ENCODE measurements around the gene FES.
A peak's percentile ranks its signal among the peaks of the same experiment; 100 is the strongest.

Gene FES

DNA sequence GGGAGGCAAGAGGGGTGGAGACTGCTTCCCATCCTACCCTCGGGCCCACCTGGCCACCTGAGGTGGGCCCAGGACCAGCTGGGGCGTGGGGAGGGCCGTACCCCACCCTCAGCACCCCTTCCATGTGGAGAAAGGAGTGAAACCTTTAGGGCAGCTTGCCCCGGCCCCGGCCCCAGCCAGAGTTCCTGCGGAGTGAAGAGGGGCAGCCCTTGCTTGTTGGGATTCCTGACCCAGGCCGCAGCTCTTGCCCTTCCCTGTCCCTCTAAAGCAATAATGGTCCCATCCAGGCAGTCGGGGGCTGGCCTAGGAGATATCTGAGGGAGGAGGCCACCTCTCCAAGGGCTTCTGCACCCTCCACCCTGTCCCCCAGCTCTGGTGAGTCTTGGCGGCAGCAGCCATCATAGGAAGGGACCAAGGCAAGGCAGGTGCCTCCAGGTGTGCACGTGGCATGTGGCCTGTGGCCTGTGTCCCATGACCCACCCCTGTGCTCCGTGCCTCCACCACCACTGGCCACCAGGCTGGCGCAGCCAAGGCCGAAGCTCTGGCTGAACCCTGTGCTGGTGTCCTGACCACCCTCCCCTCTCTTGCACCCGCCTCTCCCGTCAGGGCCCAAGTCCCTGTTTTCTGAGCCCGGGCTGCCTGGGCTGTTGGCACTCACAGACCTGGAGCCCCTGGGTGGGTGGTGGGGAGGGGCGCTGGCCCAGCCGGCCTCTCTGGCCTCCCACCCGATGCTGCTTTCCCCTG is 2.2 kb upstream of the FES start:
- H3K4me3 Mint-ChIP-seq, result no peak overlapping the region

DNA sequence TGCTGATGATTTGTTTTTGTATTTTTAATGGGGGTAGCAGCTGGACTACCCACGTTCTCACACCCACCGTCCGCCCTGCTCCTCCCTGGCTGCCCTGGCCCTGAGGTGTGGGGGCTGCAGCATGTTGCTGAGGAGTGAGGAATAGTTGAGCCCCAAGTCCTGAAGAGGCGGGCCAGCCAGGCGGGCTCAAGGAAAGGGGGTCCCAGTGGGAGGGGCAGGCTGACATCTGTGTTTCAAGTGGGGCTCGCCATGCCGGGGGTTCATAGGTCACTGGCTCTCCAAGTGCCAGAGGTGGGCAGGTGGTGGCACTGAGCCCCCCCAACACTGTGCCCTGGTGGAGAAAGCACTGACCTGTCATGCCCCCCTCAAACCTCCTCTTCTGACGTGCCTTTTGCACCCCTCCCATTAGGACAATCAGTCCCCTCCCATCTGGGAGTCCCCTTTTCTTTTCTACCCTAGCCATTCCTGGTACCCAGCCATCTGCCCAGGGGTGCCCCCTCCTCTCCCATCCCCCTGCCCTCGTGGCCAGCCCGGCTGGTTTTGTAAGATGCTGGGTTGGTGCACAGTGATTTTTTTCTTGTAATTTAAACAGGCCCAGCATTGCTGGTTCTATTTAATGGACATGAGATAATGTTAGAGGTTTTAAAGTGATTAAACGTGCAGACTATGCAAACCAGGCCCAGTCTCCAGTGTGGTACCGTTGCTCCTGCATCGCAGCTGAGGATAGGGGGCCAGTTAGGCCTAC is 1.4 kb upstream of the FES start:
- Mint-ChIP-seq H3K27ac (ENCODE audit: low read depth) (no peak overlapping the region), H3K36me3 (ENCODE audit: insufficient read depth) (peaks cover 3% of the 10 kb centered on the region), H3K27me3 (peaks cover 10% of the 10 kb centered on the region), H3K4me3 (no peak overlapping the region), H3K4me1 (peaks cover 4% of the 10 kb centered on the region), H3K9me3 (no peaks in the 10 kb centered on the region)
- ATAC-seq (replicated peaks; ENCODE audit: extremely low read depth, poor library complexity, severe bottlenecking) (no peak), DNase-seq (ENCODE audit: low spot score in 2 of 2) (no peak)

More for the DNA sequence above, 2.2 kb upstream of the FES start:
- ATAC-seq (replicated peaks; ENCODE audit: extremely low read depth, poor library complexity, severe bottlenecking), result no peak
- no peaks in the 10 kb centered on the region for H3K9me3 Mint-ChIP-seq
- H3K4me1 Mint-ChIP-seq, result no peaks in the 10 kb centered on the region
- no peak overlapping the region for H3K27ac Mint-ChIP-seq (ENCODE audit: low read depth)
- peaks cover 7% of the 10 kb centered on the region for H3K36me3 Mint-ChIP-seq (ENCODE audit: insufficient read depth)
- DNase-seq (ENCODE audit: low spot score in 2 of 2), result no peak
- peaks cover 2% of the 10 kb centered on the region for H3K27me3 Mint-ChIP-seq

DNA sequence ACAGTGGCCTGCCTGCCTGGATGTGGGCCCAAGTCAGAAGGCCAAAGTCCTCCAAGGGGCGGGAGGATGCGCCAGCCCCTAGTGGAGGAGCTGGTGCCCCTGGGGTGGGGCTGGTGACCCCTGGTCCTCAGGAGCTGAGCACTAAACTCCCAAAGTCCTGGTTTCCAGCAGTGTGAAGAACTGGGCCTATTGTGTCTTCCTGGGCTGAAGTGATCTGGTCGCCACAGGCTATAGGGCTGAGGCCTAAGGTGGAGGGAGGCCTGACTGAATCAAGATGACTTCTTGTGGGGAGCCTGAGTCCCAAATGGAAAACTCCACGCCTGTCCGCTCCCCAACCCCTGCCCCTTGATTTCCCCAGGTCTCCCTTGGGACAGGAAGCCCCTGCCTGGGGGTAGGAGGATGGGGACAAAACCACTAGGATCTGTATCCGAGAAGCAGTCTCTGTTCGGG is 753 bp upstream of the FES start:
- Mint-ChIP-seq H3K36me3 (ENCODE audit: insufficient read depth) (peaks cover 3% of the 10 kb centered on the region), H3K27ac (ENCODE audit: low read depth) (no peak overlapping the region), H3K4me3 (no peak overlapping the region), H3K27me3 (peaks cover 16% of the 10 kb centered on the region), H3K9me3 (no peaks in the 10 kb centered on the region), H3K4me1 (peaks cover 8% of the 10 kb centered on the region)
- ATAC-seq (replicated peaks; ENCODE audit: extremely low read depth, poor library complexity, severe bottlenecking) (no peak), DNase-seq (ENCODE audit: low spot score in 2 of 2) (no peak)

DNA sequence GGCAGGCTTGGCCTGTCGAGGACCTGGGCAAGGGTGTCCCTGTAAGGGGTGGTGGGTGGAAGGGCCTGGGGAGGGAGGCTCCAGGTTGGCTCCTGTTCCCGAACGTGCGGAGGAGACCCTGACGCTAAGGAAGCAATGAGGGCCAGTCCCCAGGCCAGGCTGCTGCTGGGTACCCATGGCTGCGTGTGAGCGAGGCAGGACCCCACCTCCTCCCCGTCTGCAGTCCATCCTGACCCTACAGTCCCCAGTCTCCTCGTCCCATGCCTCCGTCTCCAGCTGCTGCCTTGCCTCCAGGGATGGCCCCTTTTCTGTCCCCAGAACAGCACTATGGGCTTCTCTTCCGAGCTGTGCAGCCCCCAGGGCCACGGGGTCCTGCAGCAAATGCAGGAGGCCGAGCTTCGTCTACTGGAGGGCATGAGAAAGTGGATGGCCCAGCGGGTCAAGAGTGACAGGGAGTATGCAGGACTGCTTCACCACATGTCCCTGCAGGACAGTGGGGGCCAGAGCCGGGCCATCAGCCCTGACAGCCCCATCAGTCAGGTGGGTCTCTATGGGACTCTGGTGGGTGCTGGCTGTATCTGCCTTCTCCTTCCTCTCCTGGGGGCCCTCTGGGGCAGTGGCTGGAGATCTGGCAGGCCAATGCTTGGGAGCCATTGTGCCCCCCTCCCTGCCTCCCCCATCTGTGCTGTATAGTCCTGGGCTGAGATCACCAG is 571 bp downstream of the FES start:
- H3K4me1 Mint-ChIP-seq, result peaks cover 17% of the 10 kb centered on the region
- H3K9me3 Mint-ChIP-seq, result no peaks in the 10 kb centered on the region
- no peak overlapping the region for H3K27ac Mint-ChIP-seq (ENCODE audit: low read depth)
- ATAC-seq (replicated peaks; ENCODE audit: extremely low read depth, poor library complexity, severe bottlenecking) (no peak), DNase-seq (ENCODE audit: low spot score in 2 of 2) (no peak)
- peaks cover 19% of the 10 kb centered on the region for H3K27me3 Mint-ChIP-seq
- H3K4me3 Mint-ChIP-seq, result peak overlapping the region; percentile 4
- H3K36me3 Mint-ChIP-seq (ENCODE audit: insufficient read depth), result peaks cover 3% of the 10 kb centered on the region

DNA sequence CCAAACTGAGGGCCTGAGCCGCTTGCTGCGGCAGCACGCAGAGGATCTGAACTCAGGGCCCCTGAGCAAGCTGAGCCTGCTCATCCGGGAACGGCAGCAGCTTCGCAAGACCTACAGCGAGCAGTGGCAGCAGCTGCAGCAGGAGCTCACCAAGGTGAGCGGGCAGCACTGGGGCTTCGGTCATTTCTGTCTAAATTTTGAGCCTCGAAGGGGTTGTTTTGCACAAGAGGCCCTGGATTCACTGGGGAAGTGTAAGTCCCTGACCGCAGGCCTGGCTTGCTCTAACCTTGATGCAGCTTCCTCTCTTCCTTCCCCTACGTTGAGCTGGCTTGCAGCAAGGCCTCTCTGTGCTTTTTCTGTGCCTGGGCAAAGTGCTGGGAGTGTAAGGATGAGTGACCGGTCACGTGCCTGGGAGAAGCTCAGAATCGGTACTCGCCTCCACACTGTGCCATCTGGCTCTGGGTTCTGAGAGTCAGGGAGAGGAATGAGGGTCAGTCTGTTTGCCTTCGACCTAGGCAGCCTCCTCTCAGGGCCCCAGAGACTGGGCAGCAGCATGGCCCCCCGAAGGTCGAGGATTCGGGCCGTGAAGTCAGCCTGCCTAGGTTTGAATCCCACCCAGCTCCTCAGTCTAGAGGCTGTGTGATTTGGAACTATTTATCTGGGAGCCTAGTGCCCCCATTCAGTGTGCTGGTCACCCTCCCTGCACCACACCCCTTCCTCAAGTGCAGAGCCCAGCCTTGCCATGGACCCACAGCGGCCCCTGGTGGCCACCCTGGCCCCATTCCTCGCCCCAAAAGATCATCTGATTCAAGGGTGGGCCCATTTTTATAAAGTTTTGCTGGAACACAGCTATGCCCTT is 1.4 kb downstream of the FES start:
- no peak overlapping the region for H3K27ac Mint-ChIP-seq (ENCODE audit: low read depth)
- DNase-seq (ENCODE audit: low spot score in 2 of 2) (peak; percentile 54 to 71), ATAC-seq (replicated peaks; ENCODE audit: extremely low read depth, poor library complexity, severe bottlenecking) (no peak)
- no peaks in the 10 kb centered on the region for H3K9me3 Mint-ChIP-seq
- peaks cover 3% of the 10 kb centered on the region for H3K36me3 Mint-ChIP-seq (ENCODE audit: insufficient read depth)
- peak overlapping the region; percentile 42 for H3K4me3 Mint-ChIP-seq
- peaks cover 17% of the 10 kb centered on the region for H3K4me1 Mint-ChIP-seq
- peaks cover 19% of the 10 kb centered on the region for H3K27me3 Mint-ChIP-seq

DNA sequence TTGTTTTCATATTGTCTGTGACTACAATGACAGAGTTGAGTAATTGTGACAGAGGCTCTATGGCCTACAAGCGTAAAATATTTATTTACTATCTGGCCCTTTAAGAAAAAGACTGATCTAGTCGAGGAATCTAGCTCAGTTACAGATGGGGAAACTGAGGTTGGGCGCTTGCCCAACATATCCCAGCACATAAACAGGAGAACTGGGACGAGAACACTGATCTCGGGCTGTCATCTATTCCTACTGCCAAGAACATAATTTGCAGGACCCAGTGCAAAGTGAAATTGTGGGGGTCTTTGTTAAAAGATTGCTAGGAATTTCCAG is 1.9 kb downstream of the FES start:
- Mint-ChIP-seq H3K27ac (ENCODE audit: low read depth) (no peak overlapping the region), H3K4me3 (peak overlapping the region; percentile 42), H3K4me1 (peaks cover 17% of the 10 kb centered on the region), H3K9me3 (no peaks in the 10 kb centered on the region), H3K27me3 (peaks cover 19% of the 10 kb centered on the region), H3K36me3 (ENCODE audit: insufficient read depth) (peaks cover 2% of the 10 kb centered on the region)
- ATAC-seq (replicated peaks; ENCODE audit: extremely low read depth, poor library complexity, severe bottlenecking) (no peak), DNase-seq (ENCODE audit: low spot score in 2 of 2) (no peak)

DNA sequence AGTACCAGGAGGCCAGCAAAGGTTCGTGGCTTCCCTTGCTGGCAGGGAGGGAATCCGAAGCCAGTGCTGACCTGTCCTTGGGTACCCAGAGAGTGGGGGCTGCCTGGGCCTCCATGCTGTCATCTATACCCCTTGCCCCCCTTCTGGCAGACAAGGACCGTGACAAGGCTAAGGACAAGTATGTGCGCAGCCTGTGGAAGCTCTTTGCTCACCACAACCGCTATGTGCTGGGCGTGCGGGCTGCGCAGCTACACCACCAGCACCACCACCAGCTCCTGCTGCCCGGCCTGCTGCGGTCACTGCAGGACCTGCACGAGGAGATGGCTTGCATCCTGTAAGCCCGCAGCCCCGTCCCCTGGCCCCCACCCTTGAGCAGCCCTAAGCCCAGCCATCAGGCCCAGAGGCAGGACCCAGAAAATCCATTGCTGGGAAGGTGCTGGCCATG is 2.8 kb downstream of the FES start:
- ATAC-seq (replicated peaks; ENCODE audit: extremely low read depth, poor library complexity, severe bottlenecking) (no peak), DNase-seq (ENCODE audit: low spot score in 2 of 2) (no peak)
- no peaks in the 10 kb centered on the region for H3K36me3 Mint-ChIP-seq (ENCODE audit: insufficient read depth)

DNA sequence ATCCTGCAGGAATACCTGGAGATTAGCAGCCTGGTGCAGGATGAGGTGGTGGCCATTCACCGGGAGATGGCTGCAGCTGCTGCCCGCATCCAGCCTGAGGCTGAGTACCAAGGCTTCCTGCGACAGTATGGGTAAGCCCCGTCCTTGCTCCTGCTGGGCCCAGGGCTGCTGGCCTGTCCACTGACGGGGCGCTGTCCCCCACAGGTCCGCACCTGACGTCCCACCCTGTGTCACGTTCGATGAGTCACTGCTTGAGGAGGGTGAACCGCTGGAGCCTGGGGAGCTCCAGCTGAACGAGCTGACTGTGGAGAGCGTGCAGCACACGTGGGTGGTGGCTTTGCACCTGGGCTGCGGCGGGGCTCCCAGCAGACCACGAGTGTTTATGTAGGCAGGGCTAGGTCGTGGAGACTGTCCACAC is 5.0 kb downstream of the FES start:
- peak; percentile 89 for ATAC-seq (replicated peaks; ENCODE audit: extremely low read depth, poor library complexity, severe bottlenecking)
- Mint-ChIP-seq H3K36me3 (ENCODE audit: insufficient read depth) (peaks cover 2% of the 10 kb centered on the region), H3K27me3 (peaks cover 19% of the 10 kb centered on the region), H3K9me3 (no peaks in the 10 kb centered on the region), H3K4me3 (peak overlapping the region; percentile 59), H3K4me1 (peaks cover 17% of the 10 kb centered on the region), H3K27ac (ENCODE audit: low read depth) (peak overlapping the region; percentile 44)
- peak in 1 of 2 donors; percentile 35 for DNase-seq (ENCODE audit: low spot score in 2 of 2)

More for the DNA sequence above, 2.8 kb downstream of the FES start:
- peaks cover 19% of the 10 kb centered on the region for H3K27me3 Mint-ChIP-seq
- H3K4me1 Mint-ChIP-seq, result peaks cover 17% of the 10 kb centered on the region
- H3K27ac Mint-ChIP-seq (ENCODE audit: low read depth), result no peak overlapping the region
- no peaks in the 10 kb centered on the region for H3K9me3 Mint-ChIP-seq
- H3K4me3 Mint-ChIP-seq, result no peak overlapping the region

DNA sequence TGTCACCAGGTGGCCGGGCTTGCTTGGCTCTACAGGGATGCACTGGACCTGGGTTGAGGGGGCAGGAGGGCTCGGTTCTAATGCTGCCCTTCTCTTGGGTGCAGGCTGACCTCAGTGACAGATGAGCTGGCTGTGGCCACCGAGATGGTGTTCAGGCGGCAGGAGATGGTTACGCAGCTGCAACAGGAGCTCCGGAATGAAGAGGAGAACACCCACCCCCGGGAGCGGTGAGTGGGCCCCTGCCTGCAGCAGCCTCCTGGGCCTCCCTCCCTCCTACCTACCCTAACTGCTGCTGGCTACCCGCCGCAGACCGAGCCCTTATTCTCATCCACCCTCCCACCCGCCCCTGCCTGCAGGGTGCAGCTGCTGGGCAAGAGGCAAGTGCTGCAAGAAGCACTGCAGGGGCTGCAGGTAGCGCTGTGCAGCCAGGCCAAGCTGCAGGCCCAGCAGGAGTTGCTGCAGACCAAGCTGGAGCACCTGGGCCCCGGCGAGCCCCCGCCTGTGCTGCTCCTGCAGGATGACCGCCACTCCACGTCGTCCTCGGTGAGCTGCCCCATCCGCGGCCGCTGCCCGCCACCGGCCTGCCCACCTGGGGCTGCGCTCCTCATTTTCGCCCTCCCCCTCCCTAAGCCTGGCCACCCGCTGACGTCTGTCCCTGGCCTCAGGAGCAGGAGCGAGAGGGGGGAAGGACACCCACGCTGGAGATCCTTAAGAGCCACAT is 5.6 kb downstream of the FES start:
- DNase-seq (ENCODE audit: low spot score in 2 of 2), result no peak
- Mint-ChIP-seq H3K27ac (ENCODE audit: low read depth) (peak overlapping the region; percentile 41), H3K27me3 (peaks cover 19% of the 10 kb centered on the region), H3K4me1 (peaks cover 17% of the 10 kb centered on the region), H3K4me3 (peak overlapping the region; percentile 59), H3K36me3 (ENCODE audit: insufficient read depth) (peaks cover 2% of the 10 kb centered on the region), H3K9me3 (no peaks in the 10 kb centered on the region)
- ATAC-seq (replicated peaks; ENCODE audit: extremely low read depth, poor library complexity, severe bottlenecking), result peak; percentile 28

DNA sequence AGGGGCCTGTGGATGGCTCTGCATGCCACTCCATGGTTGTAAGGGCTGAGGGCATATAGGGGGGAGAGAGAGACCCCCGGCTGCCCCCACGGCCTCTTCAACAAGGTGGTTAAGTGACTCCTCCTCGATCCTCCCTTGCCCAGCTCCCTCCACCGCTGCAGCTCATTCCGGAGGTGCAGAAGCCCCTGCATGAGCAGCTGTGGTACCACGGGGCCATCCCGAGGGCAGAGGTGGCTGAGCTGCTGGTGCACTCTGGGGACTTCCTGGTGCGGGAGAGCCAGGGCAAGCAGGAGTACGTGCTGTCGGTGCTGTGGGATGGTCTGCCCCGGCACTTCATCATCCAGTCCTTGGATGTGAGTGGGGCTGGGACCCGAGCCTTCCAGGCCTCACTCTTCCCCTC is 6.5 kb downstream of the FES start:
- Mint-ChIP-seq H3K4me3 (no peak overlapping the region), H3K27ac (ENCODE audit: low read depth) (no peak overlapping the region), H3K36me3 (ENCODE audit: insufficient read depth) (peaks cover 2% of the 10 kb centered on the region), H3K27me3 (peaks cover 19% of the 10 kb centered on the region), H3K9me3 (no peaks in the 10 kb centered on the region), H3K4me1 (peaks cover 17% of the 10 kb centered on the region)
- ATAC-seq (replicated peaks; ENCODE audit: extremely low read depth, poor library complexity, severe bottlenecking), result no peak
- DNase-seq (ENCODE audit: low spot score in 2 of 2), result no peak

DNA sequence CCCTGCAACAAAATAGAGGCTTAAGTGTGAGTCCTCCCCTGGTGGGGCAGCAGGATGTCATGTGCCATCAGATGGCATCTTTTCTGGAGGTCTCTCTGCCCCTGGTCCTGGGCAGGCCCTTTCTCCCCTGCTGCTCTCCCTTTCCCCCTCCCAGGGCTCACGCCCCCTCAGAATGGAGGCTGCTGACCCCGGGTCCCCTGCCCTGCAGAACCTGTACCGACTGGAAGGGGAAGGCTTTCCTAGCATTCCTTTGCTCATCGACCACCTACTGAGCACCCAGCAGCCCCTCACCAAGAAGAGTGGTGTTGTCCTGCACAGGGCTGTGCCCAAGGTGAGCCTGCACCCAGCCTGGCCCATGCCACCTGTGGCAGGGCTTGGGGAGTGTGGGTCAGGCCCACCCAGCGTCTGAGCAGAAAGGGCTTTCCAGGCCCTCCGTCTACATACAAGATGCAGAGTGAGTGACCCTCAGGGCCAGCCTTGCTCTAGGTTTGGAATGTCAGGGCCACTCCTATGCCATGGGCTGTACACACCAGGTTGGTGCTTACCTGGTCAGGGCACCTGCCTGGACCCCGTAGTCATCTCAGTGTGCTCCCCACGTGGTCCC is 7.1 kb downstream of the FES start:
- H3K4me3 Mint-ChIP-seq, result no peak overlapping the region
- DNase-seq (ENCODE audit: low spot score in 2 of 2) (no peak), ATAC-seq (replicated peaks; ENCODE audit: extremely low read depth, poor library complexity, severe bottlenecking) (no peak)
- peaks cover 3% of the 10 kb centered on the region for H3K36me3 Mint-ChIP-seq (ENCODE audit: insufficient read depth)
- H3K27ac Mint-ChIP-seq (ENCODE audit: low read depth), result no peak overlapping the region
- H3K4me1 Mint-ChIP-seq, result peaks cover 17% of the 10 kb centered on the region
- no peaks in the 10 kb centered on the region for H3K9me3 Mint-ChIP-seq
- H3K27me3 Mint-ChIP-seq, result peaks cover 19% of the 10 kb centered on the region

Measured in central memory CD8-positive, alpha-beta T cell (primary cell).